H9 (cell line): ENCODE measurements around the gene EIF2AK2. TPM values are rescaled to one million over a fixed set of nuclear protein-coding genes. Genes with fewer than 3 reads are reported as not detected.

Source experiments
- DNase-seq: peaks from one replicate; pipeline ENCODE4 v3.0.0-alpha.2; 2017
- H2AFZ ChIP-seq: one replicate; pipeline ENCODE4 v1.6.1; 2013; ENCODE audit warnings: mild to moderate bottlenecking, low read length, control low read depth, moderate library complexity
- H2AK5ac ChIP-seq: 2 replicates; pipeline ENCODE4 v1.6.1; 2013; ENCODE audit warnings: low read length, control low read depth, mixed read lengths; ENCODE audit not compliant: insufficient read length
- H2BK120ac ChIP-seq: one replicate; pipeline ENCODE4 v1.6.1; 2013; ENCODE audit warnings: low read depth, mild to moderate bottlenecking, low read length, control low read depth, inconsistent platforms; ENCODE audit not compliant: poor library complexity, severe bottlenecking
- H2BK12ac ChIP-seq: 2 replicates; pipeline ENCODE4 v1.6.1; 2013; ENCODE audit warnings: low read length, control low read depth, mixed read lengths, low read depth; ENCODE audit not compliant: insufficient read length
- H2BK15ac ChIP-seq: 2 replicates; pipeline ENCODE4 v1.6.1; 2013; ENCODE audit warnings: low read depth, low read length, control low read depth
- H2BK20ac ChIP-seq: one replicate; pipeline ENCODE4 v1.6.1; 2013; ENCODE audit warnings: low read depth, mild to moderate bottlenecking, low read length, control low read depth, inconsistent platforms; ENCODE audit not compliant: poor library complexity, severe bottlenecking
- H2BK5ac ChIP-seq: 2 replicates; pipeline ENCODE4 v1.6.1; 2013; ENCODE audit warnings: low read length, control low read depth, mixed read lengths; ENCODE audit not compliant: insufficient read length
- H3K14ac ChIP-seq: 2 replicates; pipeline ENCODE4 v1.6.1; 2013; ENCODE audit warnings: low read length, control low read depth; ENCODE audit not compliant: insufficient read depth
- H3K18ac ChIP-seq: 2 replicates; pipeline ENCODE4 v1.6.1; 2013; ENCODE audit warnings: low read depth, mild to moderate bottlenecking, mixed read lengths, low read length, control low read depth; ENCODE audit not compliant: insufficient read length
- H3K23ac ChIP-seq: 2 replicates; pipeline ENCODE4 v1.6.1; 2013; ENCODE audit warnings: low read length, control low read depth, mixed read lengths, low read depth; ENCODE audit not compliant: insufficient read length
- H3K23me2 ChIP-seq: 2 replicates; pipeline ENCODE4 v1.6.1; 2013; ENCODE audit warnings: low read depth, mild to moderate bottlenecking, mixed read lengths, low read length, control low read depth; ENCODE audit not compliant: insufficient read length, poor library complexity, severe bottlenecking
- H3K27ac ChIP-seq: 2 replicates; pipeline ENCODE4 v1.5.1; 2013; ENCODE audit warnings: low read length, control low read depth, mixed read lengths, low read depth; ENCODE audit not compliant: insufficient read length
- H3K27me3 ChIP-seq: 2 replicates; pipeline ENCODE4 v1.6.1; 2013; ENCODE audit warnings: low read length, control low read depth, inconsistent platforms; ENCODE audit not compliant: insufficient read depth
- H3K4ac ChIP-seq: 2 replicates; pipeline ENCODE4 v1.6.1; 2013; ENCODE audit warnings: low read depth, mild to moderate bottlenecking, control low read depth, inconsistent platforms, low read length, moderate library complexity
- H3K4me1 ChIP-seq: 2 replicates; pipeline ENCODE4 v1.6.1; 2013; ENCODE audit warnings: low read length, control low read depth, inconsistent platforms; ENCODE audit not compliant: insufficient read depth
- H3K4me2 ChIP-seq: 2 replicates; pipeline ENCODE4 v1.6.1; 2013; ENCODE audit warnings: low read length, control low read depth, mixed read lengths; ENCODE audit not compliant: insufficient read length, insufficient read depth
- H3K56ac ChIP-seq: 2 replicates; pipeline ENCODE4 v1.6.1; 2013; ENCODE audit warnings: low read depth, mild to moderate bottlenecking, mixed read lengths, low read length, control low read depth; ENCODE audit not compliant: insufficient read length
- H3K79me1 ChIP-seq: 2 replicates; pipeline ENCODE4 v1.6.1; 2013; ENCODE audit warnings: low read depth, mild to moderate bottlenecking, moderate library complexity, low read length, control low read depth, inconsistent platforms; ENCODE audit not compliant: insufficient read depth, poor library complexity, severe bottlenecking
- H3K79me2 ChIP-seq: 2 replicates; pipeline ENCODE4 v1.6.1; 2013; ENCODE audit warnings: low read length, control low read depth, inconsistent platforms; ENCODE audit not compliant: insufficient read depth
- H3K9ac ChIP-seq: 2 replicates; pipeline ENCODE4 v1.6.1; 2013; ENCODE audit warnings: low read length, control low read depth, mixed read lengths; ENCODE audit not compliant: insufficient read length; ENCODE audit errors: extremely low read depth
- H3K9me3 ChIP-seq: one replicate; pipeline ENCODE4 v1.6.1; 2013; ENCODE audit warnings: low read depth, low read length, inconsistent platforms; ENCODE audit not compliant: control insufficient read depth
- H3T11ph ChIP-seq: one replicate; pipeline ENCODE4 v1.6.1; 2013; ENCODE audit warnings: mild to moderate bottlenecking, low read length, control low read depth, inconsistent platforms
- H4K20me1 ChIP-seq: one replicate; pipeline ENCODE4 v1.6.1; 2013; ENCODE audit not compliant: control insufficient read depth, insufficient read length, insufficient read depth
- H4K5ac ChIP-seq: 2 replicates; pipeline ENCODE4 v1.6.1; 2013; ENCODE audit warnings: low read depth, mild to moderate bottlenecking, mixed read lengths, low read length, control low read depth; ENCODE audit not compliant: insufficient read length
- H4K8ac ChIP-seq: replicated peaks from 2 replicates; pipeline ENCODE4 v1.6.1; 2013; ENCODE audit warnings: low read length, control low read depth, mixed read lengths, low read depth; ENCODE audit not compliant: insufficient read length
- H4K91ac ChIP-seq: 2 replicates; pipeline ENCODE4 v1.6.1; 2013; ENCODE audit warnings: low read depth, mild to moderate bottlenecking, moderate library complexity, mixed read lengths, low read length, control low read depth; ENCODE audit not compliant: insufficient read length
- H3K27ac Mint-ChIP-seq, 3 experiments: 2 replicates in 2 of 3; 3 replicates in 1 of 3; pipeline ENCODE4 v1.8.0; 2020 to 2021; ENCODE audit warnings: mixed read lengths in 3 of 3, mild to moderate bottlenecking in 1 of 3, moderate library complexity in 1 of 3
- H3K27me3 Mint-ChIP-seq: 2 replicates; pipeline ENCODE4 v1.8.0; 2021; ENCODE audit warnings: low read depth, mild to moderate bottlenecking, moderate library complexity, mixed read lengths
- H3K36me3 Mint-ChIP-seq, 3 experiments: 2 replicates in 2 of 3; 3 replicates in 1 of 3; pipeline ENCODE4 v1.8.0; 2020 to 2021; ENCODE audit warnings: low read depth in 3 of 3, mixed read lengths in 3 of 3; ENCODE audit not compliant: insufficient read depth in 1 of 3
- H3K4me1 Mint-ChIP-seq, 2 experiments: 2 replicates each; pipeline ENCODE4 v1.8.0; 2020; ENCODE audit warnings: mixed read lengths in 2 of 2
- H3K4me3 Mint-ChIP-seq, 2 experiments: 2 replicates in 1 of 2; 3 replicates in 1 of 2; pipeline ENCODE4 v1.8.0; 2020 to 2021; ENCODE audit warnings: mild to moderate bottlenecking in 2 of 2, mixed read lengths in 2 of 2, moderate library complexity in 1 of 2
- H3K9me3 Mint-ChIP-seq, 2 experiments: 2 replicates in 1 of 2; 3 replicates in 1 of 2; pipeline ENCODE4 v1.8.0; 2020; ENCODE audit warnings: mild to moderate bottlenecking in 2 of 2, mixed read lengths in 2 of 2, moderate library complexity in 1 of 2
- CTCF ChIP-seq: fragments of 200-600 bp; sonication (generic); conservative IDR thresholded peaks from 3 replicates; pipeline ENCODE4 v1.8.0; 2021; ENCODE audit warnings: antibody characterized with exemption, mild to moderate bottlenecking
- WGBS: extraction: QIAGEN DNeasy Blood & Tissue Kit; methylation state at CpG from one replicate; pipeline ENCODE4 v1.1.7; 2013; ENCODE audit warnings: missing lambda C conversion rate, low lambda C conversion rate, mixed read lengths; ENCODE audit not compliant: insufficient read length; ENCODE audit errors: extremely low coverage; 5-methylcytosine and 5-hydroxymethylcytosine counted together
- total RNA-seq: library from RNA; stranded (reverse); gene quantifications from 2 replicates; pipeline ENCODE4 v1.2.1, GENCODE V29; 2021

EIF2AK2 gene
- total RNA-seq, 1 experiment from 2014 or later, result 55.7 TPM

GRCh38 chr2:37080266-37080665 is 76.5 kb downstream of the EIF2AK2 start:
- Histone ChIP-seq H3K4ac (no peak overlapping the region), H4K5ac (no peak overlapping the region), H2BK12ac (no peak overlapping the region), H2AFZ (no peak overlapping the region), H3K4me2 (no peak overlapping the region), H3K23me2 (peaks cover 2% of the 10 kb centered on the region), H3K56ac (no peak overlapping the region), H3K4me1 (no peaks in the 10 kb centered on the region), H3K9ac (no peak overlapping the region), H2BK15ac (no peak overlapping the region), H2AK5ac (no peak overlapping the region), H4K8ac (no peak overlapping the region), H3K79me2 (no peaks in the 10 kb centered on the region), H3K14ac (no peak overlapping the region), H2BK20ac (no peak overlapping the region), H3K23ac (no peak overlapping the region), H3K27ac (no peak overlapping the region), H3K27me3 (no peaks in the 10 kb centered on the region), H3T11ph (no peak overlapping the region), H3K18ac (no peak overlapping the region), H3K79me1 (no peaks in the 10 kb centered on the region), H3K9me3 (no peaks in the 10 kb centered on the region), H2BK120ac (no peak overlapping the region), H4K91ac (no peak overlapping the region), H4K20me1 (no peaks in the 10 kb centered on the region), H2BK5ac (no peak overlapping the region)
- no CpG with 5 or more reads among the region's 2 CpGs for WGBS
- Mint-ChIP-seq H3K4me1 (peaks cover 4 to 5% of the 10 kb centered on the region in 2 experiments; a peak in 2 of 4 replicates), H3K27me3 (no peaks in the 10 kb centered on the region), H3K9me3 (no peaks in the 10 kb centered on the region), H3K4me3 (no peak overlapping the region), H3K27ac (no peak overlapping the region), H3K36me3 (peaks cover 3 to 30% (median 6%) of the 10 kb centered on the region in 3 experiments; a peak in 6 of 7 replicates)
- DNase-seq, result no peak
- TF ChIP-seq CTCF, result no peak
